HepG2 (cell line): ENCODE results near the gene AKT2. TPM values are rescaled to one million over a fixed set of nuclear protein-coding genes. Genes with fewer than 3 reads are reported as not detected.
A peak's percentile ranks its signal among the peaks of the same experiment; 100 is the strongest.

Source experiments
- AGO1 ChIP-seq: fragments of 200-400 bp; formaldehyde crosslinking; IDR thresholded peaks from 2 replicates; pipeline ENCODE4 v1.6.1; 2017; ENCODE audit warnings: mild to moderate bottlenecking, low read depth, low read length, moderate library complexity; ENCODE audit not compliant: poor library complexity, severe bottlenecking
- BHLHE40 ChIP-seq: IDR thresholded peaks from 2 replicates; pipeline ENCODE4 v1.6.1; 2011; ENCODE audit warnings: low read length, improper control_type of control experiment
- CBX2 ChIP-seq, 2 experiments: fragments of 200-600 bp in 1 of 2; sonication (generic); formaldehyde crosslinking in 1 of 2; IDR thresholded peaks; 2 replicates each; pipeline versions ENCODE4 v1.7.0 to v1.8.1; 2018 to 2022; ENCODE audit warnings: low read depth in 2 of 2, low read length in 1 of 2, mild to moderate bottlenecking in 1 of 2, missing genetic modification reagents in 1 of 2
- ELF3 ChIP-seq: IDR thresholded peaks from 2 replicates; pipeline ENCODE4 v1.6.1; 2016; ENCODE audit warnings: missing genetic modification reagents, missing compliant biosample characterization
- FOXJ3 ChIP-seq: sonication (generic); formaldehyde crosslinking; IDR thresholded peaks from 2 replicates; pipeline ENCODE4 v1.4.0; 2020; ENCODE audit warnings: missing genetic modification reagents, mild to moderate bottlenecking, borderline replicate concordance
- FOXK1 ChIP-seq: sonication (generic); formaldehyde crosslinking; IDR thresholded peaks from 2 replicates; pipeline ENCODE4 v1.4.0; 2020; ENCODE audit warnings: low read depth, missing genetic modification reagents, borderline replicate concordance
- JARID2 ChIP-seq: sonication (generic); formaldehyde crosslinking; IDR thresholded peaks from 2 replicates; pipeline ENCODE4 v1.8.1; 2023; ENCODE audit warnings: missing genetic modification reagents, inconsistent platforms; ENCODE audit not compliant: insufficient replicate concordance
- REL ChIP-seq: sonication (generic); formaldehyde crosslinking; conservative IDR thresholded peaks from 2 replicates; pipeline ENCODE4 v1.8.0; 2022; ENCODE audit warnings: mild to moderate bottlenecking, missing genetic modification reagents, moderate library complexity
- RFXAP ChIP-seq: sonication (generic); formaldehyde crosslinking; IDR thresholded peaks from 2 replicates; pipeline ENCODE4 v1.4.0; 2020; ENCODE audit warnings: missing genetic modification reagents, borderline replicate concordance
- SRSF4 ChIP-seq: fragments of 200-400 bp; formaldehyde crosslinking; IDR thresholded peaks from one replicate; pipeline ENCODE4 v1.6.1; 2018; ENCODE audit warnings: mild to moderate bottlenecking, low read depth, low read length, moderate library complexity; ENCODE audit not compliant: poor library complexity, severe bottlenecking
- TGIF2 ChIP-seq: IDR thresholded peaks from 2 replicates; pipeline ENCODE4 v1.6.1; 2016; ENCODE audit warnings: control low read depth, missing compliant biosample characterization
- YEATS4 ChIP-seq: sonication (generic); formaldehyde crosslinking; IDR thresholded peaks from 2 replicates; pipeline ENCODE4 v1.4.0; 2020; ENCODE audit warnings: missing genetic modification reagents, borderline replicate concordance
- ZNF510 ChIP-seq: sonication (generic); formaldehyde crosslinking; IDR thresholded peaks from 2 replicates; pipeline ENCODE4 v1.4.0; 2020; ENCODE audit warnings: low read depth, mild to moderate bottlenecking, missing genetic modification reagents
- ZNF530 ChIP-seq: sonication (generic); formaldehyde crosslinking; IDR thresholded peaks from 2 replicates; pipeline ENCODE4 v1.5.0; 2020; ENCODE audit warnings: low read depth, mild to moderate bottlenecking, missing genetic modification reagents
- ZNF550 ChIP-seq: sonication (generic); formaldehyde crosslinking; IDR thresholded peaks from 2 replicates; pipeline ENCODE4 v1.4.0; 2020; ENCODE audit warnings: mild to moderate bottlenecking, missing genetic modification reagents, borderline replicate concordance
- ZNF672 ChIP-seq: sonication (generic); formaldehyde crosslinking; IDR thresholded peaks from 2 replicates; pipeline ENCODE4 v1.8.1; 2022; ENCODE audit warnings: missing genetic modification reagents
- ZNF75D ChIP-seq: sonication (generic); formaldehyde crosslinking; IDR thresholded peaks from 2 replicates; pipeline ENCODE4 v1.8.1; 2023; ENCODE audit warnings: missing genetic modification reagents, mild to moderate bottlenecking, borderline replicate concordance
- polyA plus RNA-seq, 8 experiments: library from polyadenylated mRNA; depleted of rRNA in 3 of 8; stranded (reverse) in 7 of 8; unstranded in 1 of 8; fragments of >200 nt; fragmentation: Illumina TruSeq in 4 of 8; extraction: Trizol in 4 of 8; gene quantifications; 2 replicates each; pipeline versions ENCODE4 v1.2.1 to v1.2.3, GENCODE V29; 2011 to 2016; ENCODE audit warnings: low read depth in 4 of 8, missing spikeins in 1 of 8, mixed read lengths in 1 of 8; ENCODE audit not compliant: insufficient read depth in 1 of 8
- total RNA-seq, 5 experiments: library from RNA; depleted of rRNA; stranded (reverse); fragments of >200 nt; fragmentation: Illumina TruSeq; extraction: Trizol; gene quantifications; 2 replicates each; pipeline ENCODE4 v1.2.3, GENCODE V29; 2016; ENCODE audit warnings: low read depth in 1 of 5
- TF ChIP-seq, protein P1 (sequence below): sonication (generic); formaldehyde crosslinking; IDR thresholded peaks from 2 replicates; pipeline ENCODE4 v1.4.0; 2020; ENCODE audit warnings: mild to moderate bottlenecking, missing genetic modification reagents
- TF ChIP-seq, protein P2 (sequence below): sonication (generic); formaldehyde crosslinking; IDR thresholded peaks from 2 replicates; pipeline ENCODE4 v1.4.0; 2020; ENCODE audit warnings: missing genetic modification reagents
- TF ChIP-seq, protein P3 (sequence below): sonication (generic); formaldehyde crosslinking; IDR thresholded peaks from 2 replicates; pipeline ENCODE4 v1.4.0; 2020; ENCODE audit warnings: missing genetic modification reagents
- TF ChIP-seq, protein P4 (sequence below): sonication (generic); formaldehyde crosslinking; IDR thresholded peaks from 2 replicates; pipeline ENCODE4 v1.9.0; 2021; ENCODE audit warnings: missing genetic modification reagents, borderline replicate concordance

Gene AKT2
- total and polyA plus RNA-seq, 2 of the 13 experiments (the other 11 are each of a cell fraction or from before 2014, with no cell fraction given), result 82.1 to 173 TPM

DNA sequence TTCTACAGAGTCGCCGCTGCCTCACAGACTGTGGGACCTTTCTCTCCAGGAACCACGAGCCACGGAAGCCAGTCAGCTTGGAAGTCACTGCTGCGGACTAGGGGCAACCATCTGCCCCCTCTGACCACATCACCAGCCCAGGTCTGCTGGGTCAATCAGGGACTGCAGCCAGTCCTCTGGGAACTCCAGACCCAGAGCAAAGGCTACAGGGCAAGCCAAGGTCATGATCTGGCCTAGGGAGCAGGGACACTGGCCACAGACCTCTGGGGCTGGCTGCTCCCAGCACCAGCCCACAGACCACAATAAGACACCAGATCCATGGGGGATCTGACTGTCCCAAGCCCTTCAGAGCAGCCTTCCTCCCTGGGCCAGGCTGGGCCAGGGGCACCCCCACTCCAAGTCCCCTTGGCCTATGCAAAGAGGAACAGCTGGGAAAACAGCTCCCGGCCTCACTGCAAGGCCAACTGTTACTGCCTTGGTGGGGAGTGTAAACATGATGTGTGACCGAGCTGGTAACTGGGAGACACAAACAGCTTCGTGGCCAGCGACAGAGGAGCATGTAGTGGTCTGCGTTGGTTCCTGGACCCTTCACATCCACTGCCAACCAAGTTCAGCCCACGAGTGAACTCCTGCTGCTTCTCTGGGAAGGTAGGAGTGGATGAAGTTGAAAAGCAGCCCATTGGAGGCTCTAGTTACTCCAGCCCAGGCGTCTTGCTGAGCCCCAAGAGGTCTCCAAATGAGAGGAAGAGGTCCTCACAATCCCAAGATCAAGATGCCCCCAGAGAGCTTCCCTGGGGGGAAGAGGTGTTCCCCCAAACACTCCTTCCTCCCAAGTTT, 1.5 kb downstream of the AKT2 start (continued):
- TF ChIP-seq, protein P1, sequence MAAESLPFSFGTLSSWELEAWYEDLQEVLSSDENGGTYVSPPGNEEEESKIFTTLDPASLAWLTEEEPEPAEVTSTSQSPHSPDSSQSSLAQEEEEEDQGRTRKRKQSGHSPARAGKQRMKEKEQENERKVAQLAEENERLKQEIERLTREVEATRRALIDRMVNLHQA (CRISPR knock-in tag), result no peak
- TF ChIP-seq SRSF4, result no peak
- TF ChIP-seq AGO1, result no peak
- 0 out of 2 replicates have a peak, but pooled peaks have one; percentile 50 for TF ChIP-seq YEATS4 (CRISPR knock-in tag)
- TF ChIP-seq ELF3 (CRISPR knock-in tag), result no peak
- no peak for TF ChIP-seq ZNF550
- no peak for TF ChIP-seq JARID2 (CRISPR knock-in tag)
- no peak for TF ChIP-seq CBX2 (IDR thresholded peaks at IDR 0.05; ENCODE audit: low read depth, low read length)
- TF ChIP-seq CBX2 (CRISPR knock-in tag; IDR thresholded peaks at IDR 0.05; ENCODE audit: low read depth), result no peak
- no peak for TF ChIP-seq ZNF75D (CRISPR knock-in tag)
- TF ChIP-seq ZNF510 (CRISPR knock-in tag), result no peak
- TF ChIP-seq, protein P2, sequence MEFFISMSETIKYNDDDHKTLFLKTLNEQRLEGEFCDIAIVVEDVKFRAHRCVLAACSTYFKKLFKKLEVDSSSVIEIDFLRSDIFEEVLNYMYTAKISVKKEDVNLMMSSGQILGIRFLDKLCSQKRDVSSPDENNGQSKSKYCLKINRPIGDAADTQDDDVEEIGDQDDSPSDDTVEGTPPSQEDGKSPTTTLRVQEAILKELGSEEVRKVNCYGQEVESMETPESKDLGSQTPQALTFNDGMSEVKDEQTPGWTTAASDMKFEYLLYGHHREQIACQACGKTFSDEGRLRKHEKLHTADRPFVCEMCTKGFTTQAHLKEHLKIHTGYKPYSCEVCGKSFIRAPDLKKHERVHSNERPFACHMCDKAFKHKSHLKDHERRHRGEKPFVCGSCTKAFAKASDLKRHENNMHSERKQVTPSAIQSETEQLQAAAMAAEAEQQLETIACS (CRISPR knock-in tag), result no peak
- no peak for TF ChIP-seq REL
- TF ChIP-seq, protein P3, sequence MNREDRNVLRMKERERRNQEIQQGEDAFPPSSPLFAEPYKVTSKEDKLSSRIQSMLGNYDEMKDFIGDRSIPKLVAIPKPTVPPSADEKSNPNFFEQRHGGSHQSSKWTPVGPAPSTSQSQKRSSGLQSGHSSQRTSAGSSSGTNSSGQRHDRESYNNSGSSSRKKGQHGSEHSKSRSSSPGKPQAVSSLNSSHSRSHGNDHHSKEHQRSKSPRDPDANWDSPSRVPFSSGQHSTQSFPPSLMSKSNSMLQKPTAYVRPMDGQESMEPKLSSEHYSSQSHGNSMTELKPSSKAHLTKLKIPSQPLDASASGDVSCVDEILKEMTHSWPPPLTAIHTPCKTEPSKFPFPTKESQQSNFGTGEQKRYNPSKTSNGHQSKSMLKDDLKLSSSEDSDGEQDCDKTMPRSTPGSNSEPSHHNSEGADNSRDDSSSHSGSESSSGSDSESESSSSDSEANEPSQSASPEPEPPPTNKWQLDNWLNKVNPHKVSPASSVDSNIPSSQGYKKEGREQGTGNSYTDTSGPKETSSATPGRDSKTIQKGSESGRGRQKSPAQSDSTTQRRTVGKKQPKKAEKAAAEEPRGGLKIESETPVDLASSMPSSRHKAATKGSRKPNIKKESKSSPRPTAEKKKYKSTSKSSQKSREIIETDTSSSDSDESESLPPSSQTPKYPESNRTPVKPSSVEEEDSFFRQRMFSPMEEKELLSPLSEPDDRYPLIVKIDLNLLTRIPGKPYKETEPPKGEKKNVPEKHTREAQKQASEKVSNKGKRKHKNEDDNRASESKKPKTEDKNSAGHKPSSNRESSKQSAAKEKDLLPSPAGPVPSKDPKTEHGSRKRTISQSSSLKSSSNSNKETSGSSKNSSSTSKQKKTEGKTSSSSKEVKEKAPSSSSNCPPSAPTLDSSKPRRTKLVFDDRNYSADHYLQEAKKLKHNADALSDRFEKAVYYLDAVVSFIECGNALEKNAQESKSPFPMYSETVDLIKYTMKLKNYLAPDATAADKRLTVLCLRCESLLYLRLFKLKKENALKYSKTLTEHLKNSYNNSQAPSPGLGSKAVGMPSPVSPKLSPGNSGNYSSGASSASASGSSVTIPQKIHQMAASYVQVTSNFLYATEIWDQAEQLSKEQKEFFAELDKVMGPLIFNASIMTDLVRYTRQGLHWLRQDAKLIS (CRISPR knock-in tag), result no peak
- no peak for TF ChIP-seq TGIF2 (CRISPR knock-in tag)
- no peak for TF ChIP-seq FOXJ3
- TF ChIP-seq, protein P4, sequence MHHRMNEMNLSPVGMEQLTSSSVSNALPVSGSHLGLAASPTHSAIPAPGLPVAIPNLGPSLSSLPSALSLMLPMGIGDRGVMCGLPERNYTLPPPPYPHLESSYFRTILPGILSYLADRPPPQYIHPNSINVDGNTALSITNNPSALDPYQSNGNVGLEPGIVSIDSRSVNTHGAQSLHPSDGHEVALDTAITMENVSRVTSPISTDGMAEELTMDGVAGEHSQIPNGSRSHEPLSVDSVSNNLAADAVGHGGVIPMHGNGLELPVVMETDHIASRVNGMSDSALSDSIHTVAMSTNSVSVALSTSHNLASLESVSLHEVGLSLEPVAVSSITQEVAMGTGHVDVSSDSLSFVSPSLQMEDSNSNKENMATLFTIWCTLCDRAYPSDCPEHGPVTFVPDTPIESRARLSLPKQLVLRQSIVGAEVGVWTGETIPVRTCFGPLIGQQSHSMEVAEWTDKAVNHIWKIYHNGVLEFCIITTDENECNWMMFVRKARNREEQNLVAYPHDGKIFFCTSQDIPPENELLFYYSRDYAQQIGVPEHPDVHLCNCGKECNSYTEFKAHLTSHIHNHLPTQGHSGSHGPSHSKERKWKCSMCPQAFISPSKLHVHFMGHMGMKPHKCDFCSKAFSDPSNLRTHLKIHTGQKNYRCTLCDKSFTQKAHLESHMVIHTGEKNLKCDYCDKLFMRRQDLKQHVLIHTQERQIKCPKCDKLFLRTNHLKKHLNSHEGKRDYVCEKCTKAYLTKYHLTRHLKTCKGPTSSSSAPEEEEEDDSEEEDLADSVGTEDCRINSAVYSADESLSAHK (CRISPR knock-in tag), result no peak
- TF ChIP-seq ZNF672 (CRISPR knock-in tag), result no peak
- TF ChIP-seq RFXAP (CRISPR knock-in tag), result no peak
- TF ChIP-seq ZNF530 (CRISPR knock-in tag), result no peak
- TF ChIP-seq FOXK1 (CRISPR knock-in tag), result peak; percentile 79; the same call in 1 of the 2 replicates
- TF ChIP-seq BHLHE40, result no peak
